ENCODE results near the gene DRAXIN. TPM values are rescaled to one million over a fixed set of nuclear protein-coding genes. Genes with fewer than 3 reads are reported as not detected.

Gene DRAXIN
- total RNA-seq, 3 donors from 2014 or later (not counting 1 experiment from before 2014, with no cell fraction given), result 10.9 to 24.9 (median 12.1) TPM

DNA sequence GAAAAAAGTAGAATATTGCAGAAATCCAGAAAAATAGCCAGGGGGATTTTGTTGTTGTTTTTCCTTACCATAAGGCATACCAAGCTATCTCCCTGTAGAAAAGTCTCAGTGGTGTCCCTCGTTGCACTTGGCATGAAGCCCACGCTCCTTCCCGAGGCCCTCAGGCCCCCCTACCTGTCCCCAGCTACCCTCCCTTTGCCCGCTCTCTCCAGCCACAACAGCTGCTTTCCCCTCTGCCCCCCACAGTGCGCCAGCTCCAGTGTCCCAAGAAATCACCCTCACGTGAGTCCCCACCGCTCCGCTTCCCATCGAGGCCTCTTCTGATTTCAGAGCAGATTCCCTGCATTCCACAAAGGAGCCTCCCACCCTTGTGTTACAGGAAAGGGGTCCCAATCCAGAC lies 52.8 kb downstream of the DRAXIN start:
- H3K9me3 ChIP-seq (ENCODE audit: control insufficient read depth, insufficient read depth, low read length), result no peaks in the 10 kb centered on the region
- no peaks in the 10 kb centered on the region for H3K9me3 Mint-ChIP-seq
- H3K27me3 Mint-ChIP-seq (ENCODE audit: low read depth in 2 of 2), result no peaks in the 10 kb centered on the region
- H3K27ac Mint-ChIP-seq, result no peak overlapping the region
- H3K27ac ChIP-seq (ENCODE audit: low read length), result no peak overlapping the region
- DNase-seq (no peak), ATAC-seq (no peak)
- H3K4me1 Mint-ChIP-seq, result peaks cover 66 to 77% of the 10 kb centered on the region in 2 donors
- peaks cover 13% of the 10 kb centered on the region for H3K36me3 Mint-ChIP-seq
- peaks cover 53% of the 10 kb centered on the region for H3K4me1 ChIP-seq (ENCODE audit: control insufficient read depth, insufficient read depth, low read length)
- TF ChIP-seq, protein P1, sequence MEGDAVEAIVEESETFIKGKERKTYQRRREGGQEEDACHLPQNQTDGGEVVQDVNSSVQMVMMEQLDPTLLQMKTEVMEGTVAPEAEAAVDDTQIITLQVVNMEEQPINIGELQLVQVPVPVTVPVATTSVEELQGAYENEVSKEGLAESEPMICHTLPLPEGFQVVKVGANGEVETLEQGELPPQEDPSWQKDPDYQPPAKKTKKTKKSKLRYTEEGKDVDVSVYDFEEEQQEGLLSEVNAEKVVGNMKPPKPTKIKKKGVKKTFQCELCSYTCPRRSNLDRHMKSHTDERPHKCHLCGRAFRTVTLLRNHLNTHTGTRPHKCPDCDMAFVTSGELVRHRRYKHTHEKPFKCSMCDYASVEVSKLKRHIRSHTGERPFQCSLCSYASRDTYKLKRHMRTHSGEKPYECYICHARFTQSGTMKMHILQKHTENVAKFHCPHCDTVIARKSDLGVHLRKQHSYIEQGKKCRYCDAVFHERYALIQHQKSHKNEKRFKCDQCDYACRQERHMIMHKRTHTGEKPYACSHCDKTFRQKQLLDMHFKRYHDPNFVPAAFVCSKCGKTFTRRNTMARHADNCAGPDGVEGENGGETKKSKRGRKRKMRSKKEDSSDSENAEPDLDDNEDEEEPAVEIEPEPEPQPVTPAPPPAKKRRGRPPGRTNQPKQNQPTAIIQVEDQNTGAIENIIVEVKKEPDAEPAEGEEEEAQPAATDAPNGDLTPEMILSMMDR (IDR thresholded peaks at IDR 0.05), result no peak
- intact Hi-C loops (cut with micrococcal nuclease), result no loop called here
- no peaks in the 10 kb centered on the region for H3K27me3 ChIP-seq (ENCODE audit: control insufficient read depth, insufficient read depth, low read length)
- H3K36me3 ChIP-seq (ENCODE audit: control insufficient read depth, insufficient read depth, low read length), result peaks cover 28% of the 10 kb centered on the region
- H3K4me3 Mint-ChIP-seq, result no peak overlapping the region
- H3K4me3 ChIP-seq (ENCODE audit: low read length), result no peak overlapping the region
- 95% methylated on average over 9 of the region's 9 CpGs for WGBS (ENCODE audit: insufficient coverage)

DNA sequence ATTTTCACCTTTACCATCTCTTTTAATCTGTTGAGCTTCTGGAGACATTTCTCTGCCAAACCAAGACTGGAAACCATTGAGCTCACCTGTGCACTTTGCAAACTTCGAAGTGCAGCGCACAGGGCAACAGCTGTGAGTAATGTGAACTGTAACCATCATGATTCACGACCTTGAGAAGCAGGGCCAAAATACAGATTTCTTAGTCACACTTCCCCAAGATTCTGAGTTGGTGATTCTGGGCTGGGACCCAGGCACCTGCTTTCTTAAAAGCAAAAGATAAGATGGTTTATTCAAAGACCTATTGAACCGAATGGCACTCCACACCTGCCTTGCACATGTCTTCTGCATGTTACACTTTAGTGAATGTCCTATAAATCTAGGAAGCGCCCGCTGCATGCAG lies 54.6 kb downstream of the DRAXIN start:
- H3K36me3 Mint-ChIP-seq, result peaks cover 13% of the 10 kb centered on the region
- ATAC-seq, result no peak
- 90% methylated on average over 6 of the region's 6 CpGs for WGBS (ENCODE audit: insufficient coverage)

GRCh38 chr1:11746795-11747487 lies 55.4 kb downstream of the DRAXIN start:
- ATAC-seq (no peak), DNase-seq (no peak)
- peaks cover 41% of the 10 kb centered on the region for H3K36me3 ChIP-seq (ENCODE audit: control insufficient read depth, insufficient read depth, low read length)
- peaks cover 30% of the 10 kb centered on the region for H3K4me1 ChIP-seq (ENCODE audit: control insufficient read depth, insufficient read depth, low read length)
- H3K4me1 Mint-ChIP-seq, result peaks cover 43 to 53% of the 10 kb centered on the region in 2 donors
- TF ChIP-seq, protein P1 (IDR thresholded peaks at IDR 0.05), result no peak
- H3K27ac Mint-ChIP-seq, result peak overlapping the region; percentile 30 to 47
- no peaks in the 10 kb centered on the region for H3K27me3 ChIP-seq (ENCODE audit: control insufficient read depth, insufficient read depth, low read length)
- H3K27me3 Mint-ChIP-seq (ENCODE audit: low read depth in 2 of 2), result no peaks in the 10 kb centered on the region
- H3K4me3 ChIP-seq (ENCODE audit: low read length), result no peak overlapping the region
- H3K9me3 ChIP-seq (ENCODE audit: control insufficient read depth, insufficient read depth, low read length), result no peaks in the 10 kb centered on the region
- no peak overlapping the region for H3K27ac ChIP-seq (ENCODE audit: low read length)
- H3K4me3 Mint-ChIP-seq, result no peak overlapping the region
- 90% methylated on average over 20 of the region's 20 CpGs for WGBS (ENCODE audit: insufficient coverage)
- no peaks in the 10 kb centered on the region for H3K9me3 Mint-ChIP-seq
- H3K36me3 Mint-ChIP-seq, result peaks cover 13% of the 10 kb centered on the region
- intact Hi-C loops (cut with micrococcal nuclease), result no loop called here

More for the DNA sequence above, 54.6 kb downstream of the DRAXIN start:
- TF ChIP-seq, protein P1 (IDR thresholded peaks at IDR 0.05), result no peak
- Mint-ChIP-seq H3K9me3 (no peaks in the 10 kb centered on the region), H3K27ac (peak overlapping the region in 1 of 2 donors; percentile 30), H3K4me3 (no peak overlapping the region), H3K4me1 (peaks cover 49 to 61% of the 10 kb centered on the region in 2 donors), H3K27me3 (ENCODE audit: low read depth in 2 of 2) (no peaks in the 10 kb centered on the region)
- no peak overlapping the region for H3K4me3 ChIP-seq (ENCODE audit: low read length)
- no peaks in the 10 kb centered on the region for H3K9me3 ChIP-seq (ENCODE audit: control insufficient read depth, insufficient read depth, low read length)
- H3K4me1 ChIP-seq (ENCODE audit: control insufficient read depth, insufficient read depth, low read length), result peaks cover 38% of the 10 kb centered on the region
- intact Hi-C loops (cut with micrococcal nuclease), result no loop called here
- H3K27ac ChIP-seq (ENCODE audit: low read length), result no peak overlapping the region
- no peak for DNase-seq
- H3K27me3 ChIP-seq (ENCODE audit: control insufficient read depth, insufficient read depth, low read length), result no peaks in the 10 kb centered on the region
- peaks cover 41% of the 10 kb centered on the region for H3K36me3 ChIP-seq (ENCODE audit: control insufficient read depth, insufficient read depth, low read length)
